ENCODE data around the gene ZNF174. TPM values are rescaled to one million over a fixed set of nuclear protein-coding genes. Genes with fewer than 3 reads are reported as not detected.
A peak's percentile ranks its signal among the peaks of the same experiment; 100 is the strongest.

The ZNF174 gene
- 10 to 100 TPM in 1 of 2 donors, 1 to 10 TPM in 1; 4.9 to 13.0 TPM for total RNA-seq

DNA sequence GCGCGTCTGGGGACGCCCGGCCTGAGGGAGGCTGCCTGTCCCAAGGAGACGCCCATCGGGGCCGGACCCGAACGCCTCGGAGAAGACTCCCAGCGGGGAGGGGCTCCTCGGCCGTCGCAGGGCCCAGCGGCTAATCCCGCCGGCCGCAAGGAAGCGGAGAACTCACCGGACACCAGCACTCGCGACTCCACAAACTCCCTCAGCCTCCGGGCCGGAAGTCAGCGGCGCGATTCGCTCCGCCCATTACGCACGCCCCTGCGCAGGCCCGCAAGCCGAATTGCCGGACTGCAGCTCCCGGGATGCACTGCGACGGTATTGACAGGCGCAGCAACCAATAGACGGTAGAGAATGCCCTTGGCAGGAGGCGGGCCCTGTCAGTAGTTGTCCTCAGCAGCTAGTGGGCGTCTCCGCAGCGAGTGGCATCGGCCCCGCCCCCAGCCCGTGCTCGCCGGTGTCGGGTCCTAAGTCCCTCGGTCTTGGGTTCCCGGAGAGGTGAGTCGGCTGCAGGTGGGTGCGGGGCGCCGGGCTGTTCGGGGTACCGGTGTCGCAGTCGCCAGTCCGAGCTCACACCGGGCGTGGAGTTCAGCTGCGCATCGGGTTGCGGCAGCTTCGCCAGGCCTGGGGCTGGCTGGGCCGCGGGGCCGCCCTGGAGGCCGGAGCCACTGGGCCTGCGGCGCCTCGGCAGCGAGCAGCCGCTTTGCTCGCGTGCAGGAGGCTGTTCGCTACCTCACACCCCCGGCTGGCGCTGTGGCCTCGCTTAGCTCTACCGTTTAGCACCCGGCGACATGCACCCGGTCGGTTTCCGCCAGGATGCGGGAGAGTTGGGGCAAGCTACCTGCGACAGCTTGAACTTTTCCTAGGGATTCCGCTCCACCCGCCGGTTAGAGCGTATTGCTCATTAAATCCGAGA lies at the start of gene ZNF174, which contains the start of gene ZSCAN32:
Gene ZNF174, plus strand, starts transcription at position 437 of the 910 bp plus-strand sequence. CDS start 790 bp downstream, outside the sequence.
Gene ZSCAN32, minus strand, starts transcription at position 226 of the 910 bp plus-strand sequence. CDS start 3,447 bp downstream, outside the sequence.
- Histone ChIP-seq H3K27ac (peak within 1 kb of the TSS; percentile 76 to 86 (median 84)), H3K4me1 (peaks cover 20% of the 10 kb centered on the region), H3K4me3 (peak within 1 kb of the TSS; percentile 98 to 100), H3K9me3 (peaks cover 0 to 24% (median 0%) of the 10 kb centered on the region in 3 donors), H3K36me3 (replicated peaks in 1 of 2; ENCODE audit: insufficient read depth in 1 of 2, low read depth in 2 of 2) (peaks cover 16 to 18% of the 10 kb centered on the region in 2 donors), H3K27me3 (no peaks in the 10 kb centered on the region)
- DNase-seq (peak; percentile 99 to 100 (median 99)), ATAC-seq (peak; percentile 99)
- 0% methylated on average over 1 to 89 of the region's 95 CpGs for WGBS, 2 donors
- intact Hi-C loops (cut with DNase I): no loop called here
- peak in 2 of 3 donors; percentile 81 to 83 for TF ChIP-seq POLR2A (IDR thresholded peaks at IDR 0.05)
- TF ChIP-seq, protein P1, sequence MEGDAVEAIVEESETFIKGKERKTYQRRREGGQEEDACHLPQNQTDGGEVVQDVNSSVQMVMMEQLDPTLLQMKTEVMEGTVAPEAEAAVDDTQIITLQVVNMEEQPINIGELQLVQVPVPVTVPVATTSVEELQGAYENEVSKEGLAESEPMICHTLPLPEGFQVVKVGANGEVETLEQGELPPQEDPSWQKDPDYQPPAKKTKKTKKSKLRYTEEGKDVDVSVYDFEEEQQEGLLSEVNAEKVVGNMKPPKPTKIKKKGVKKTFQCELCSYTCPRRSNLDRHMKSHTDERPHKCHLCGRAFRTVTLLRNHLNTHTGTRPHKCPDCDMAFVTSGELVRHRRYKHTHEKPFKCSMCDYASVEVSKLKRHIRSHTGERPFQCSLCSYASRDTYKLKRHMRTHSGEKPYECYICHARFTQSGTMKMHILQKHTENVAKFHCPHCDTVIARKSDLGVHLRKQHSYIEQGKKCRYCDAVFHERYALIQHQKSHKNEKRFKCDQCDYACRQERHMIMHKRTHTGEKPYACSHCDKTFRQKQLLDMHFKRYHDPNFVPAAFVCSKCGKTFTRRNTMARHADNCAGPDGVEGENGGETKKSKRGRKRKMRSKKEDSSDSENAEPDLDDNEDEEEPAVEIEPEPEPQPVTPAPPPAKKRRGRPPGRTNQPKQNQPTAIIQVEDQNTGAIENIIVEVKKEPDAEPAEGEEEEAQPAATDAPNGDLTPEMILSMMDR (IDR thresholded peaks at IDR 0.05): peak in 3 of 7 experiments; percentile 1 to 16 (median 8)

GRCh38 chr16:3355589-3355988 lies 45.4 kb upstream of the ZNF174 start, which contains the start of gene OR2C1:
Gene OR2C1, plus strand, starts transcription at chr16:3355889. Its CDS starts 52 bp downstream, at chr16:3355941.
- H3K9me3 ChIP-seq: no peaks in the 10 kb centered on the region
- H3K27me3 ChIP-seq: no peaks in the 10 kb centered on the region
- no peak within 1 kb of the TSS for H3K4me3 ChIP-seq
- TF ChIP-seq POLR2A (IDR thresholded peaks at IDR 0.05): no peak
- TF ChIP-seq, protein P1 (IDR thresholded peaks at IDR 0.05): no peak
- H3K4me1 ChIP-seq: peaks cover 5% of the 10 kb centered on the region
- intact Hi-C loops (cut with DNase I): no loop called here
- no peaks in the 10 kb centered on the region for H3K36me3 ChIP-seq (replicated peaks in 1 of 2; ENCODE audit: insufficient read depth in 1 of 2, low read depth in 2 of 2)
- no peak within 1 kb of the TSS for H3K27ac ChIP-seq
- DNase-seq (no peak), ATAC-seq (no peak)
- 59 to 69% methylated on average over 3 of the region's 3 CpGs for WGBS, 2 donors

DNA sequence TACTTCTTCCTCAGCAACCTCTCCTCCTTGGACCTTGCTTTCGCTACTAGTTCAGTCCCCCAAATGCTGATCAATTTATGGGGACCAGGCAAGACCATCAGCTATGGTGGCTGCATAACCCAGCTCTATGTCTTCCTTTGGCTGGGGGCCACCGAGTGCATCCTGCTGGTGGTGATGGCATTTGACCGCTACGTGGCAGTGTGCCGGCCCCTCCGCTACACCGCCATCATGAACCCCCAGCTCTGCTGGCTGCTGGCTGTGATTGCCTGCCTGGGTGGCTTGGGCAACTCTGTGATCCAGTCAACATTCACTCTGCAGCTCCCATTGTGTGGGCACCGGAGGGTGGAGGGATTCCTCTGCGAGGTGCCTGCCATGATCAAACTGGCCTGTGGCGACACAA lies 44.9 kb upstream of the ZNF174 start:
- Histone ChIP-seq H3K4me1 (peaks cover 5% of the 10 kb centered on the region), H3K27me3 (no peaks in the 10 kb centered on the region), H3K27ac (no peak overlapping the region), H3K9me3 (no peaks in the 10 kb centered on the region), H3K4me3 (no peak overlapping the region), H3K36me3 (replicated peaks in 1 of 2; ENCODE audit: insufficient read depth in 1 of 2, low read depth in 2 of 2) (no peaks in the 10 kb centered on the region)
- DNase-seq (no peak), ATAC-seq (no peak)
- intact Hi-C loops (cut with DNase I): no loop called here
- TF ChIP-seq, protein P1 (IDR thresholded peaks at IDR 0.05): no peak
- TF ChIP-seq POLR2A (IDR thresholded peaks at IDR 0.05): no peak
- 73 to 93% methylated on average over 1 to 10 of the region's 10 CpGs for WGBS, 2 donors

GRCh38 chr16:3358871-3359270 lies 42.1 kb upstream of the ZNF174 start:
- Histone ChIP-seq H3K27me3 (no peaks in the 10 kb centered on the region), H3K4me3 (no peak overlapping the region), H3K27ac (no peak overlapping the region), H3K4me1 (no peaks in the 10 kb centered on the region), H3K9me3 (no peaks in the 10 kb centered on the region), H3K36me3 (replicated peaks in 1 of 2; ENCODE audit: insufficient read depth in 1 of 2, low read depth in 2 of 2) (no peaks in the 10 kb centered on the region)
- intact Hi-C loops (cut with DNase I): no loop called here
- no peak for ATAC-seq
- whole genome bisulfite sequencing, 2 donors: 0 to 6% methylated on average over 1 of the region's 1 CpG
- no peak for DNase-seq
- TF ChIP-seq POLR2A (IDR thresholded peaks at IDR 0.05): no peak
- TF ChIP-seq, protein P1 (IDR thresholded peaks at IDR 0.05): no peak
